C4-2B (cell line): ENCODE measurements around the gene UGT3A2.

ENCODE experiments used
- CTCF ChIP-seq: fragments of 450-650 bp; conservative IDR thresholded peaks from 2 replicates; pipeline ENCODE4 v1.5.1; 2017; ENCODE audit warnings: mild to moderate bottlenecking
- ZFX ChIP-seq: fragments of 450-650 bp; IDR thresholded peaks from 2 replicates; pipeline ENCODE4 v1.6.1; 2017

GRCh38 chr5:36028816-36029465 is 37.7 kb downstream of the UGT3A2 start:
- TF ChIP-seq CTCF (no peak), ZFX (no peak)
